Gastrocnemius medialis (tissue), 4 donors: ENCODE results near the gene CMTM5. TPM values are rescaled to one million over a fixed set of nuclear protein-coding genes. Genes with fewer than 3 reads are reported as not detected.

ENCODE experiments used
- ATAC-seq, 2 donors: fragments of 150-250 bp; one replicate each; pipeline ENCODE4 v1.9.1; 2016
- DNase-seq, 2 donors: peaks; one replicate each; pipeline ENCODE4 v3.0.0-alpha.2; 2019
- H3K27ac ChIP-seq, 4 donors: fragments of 200-600 bp; sonication (generic); 1 replicate in 1 of 4; 2 replicates in 3 of 4; pipeline ENCODE4 v1.5.1; 2016 to 2018; ENCODE audit warnings: mild to moderate bottlenecking in 2 of 4, moderate library complexity in 1 of 4
- H3K27me3 ChIP-seq, 3 donors: fragments of 200-600 bp; sonication (generic) in 2 of 3; 1 replicate in 1 of 3; 2 replicates in 2 of 3; pipeline versions ENCODE4 v1.5.1 to v1.6.0; 2016 to 2019; ENCODE audit warnings: mild to moderate bottlenecking in 1 of 3, moderate library complexity in 1 of 3
- H3K36me3 ChIP-seq, 2 donors: fragments of 200-600 bp; sonication (generic) in 1 of 2; one replicate each; pipeline ENCODE4 v1.5.1; 2017 to 2018
- H3K4me1 ChIP-seq, 2 donors: fragments of 200-600 bp; sonication (generic) in 1 of 2; one replicate each; pipeline ENCODE4 v1.5.1; 2016 to 2017; ENCODE audit warnings: mild to moderate bottlenecking in 2 of 2
- H3K4me3 ChIP-seq, 4 donors: fragments of 200-600 bp; sonication (generic) in 3 of 4; 1 replicate in 1 of 4; 2 replicates in 3 of 4; pipeline ENCODE4 v1.5.1; 2016 to 2019; ENCODE audit warnings: mild to moderate bottlenecking in 2 of 4
- H3K9me3 ChIP-seq, 3 donors: fragments of 200-600 bp; sonication (generic) in 2 of 3; 1 replicate in 1 of 3; 2 replicates in 2 of 3; pipeline ENCODE4 v1.5.1; 2016 to 2019
- CTCF ChIP-seq, 5 experiments: fragments of 450-650 bp in 3 of 5; fragments of 200-600 bp in 2 of 5; sonication (generic) in 2 of 5; IDR thresholded peaks in 4 of 5; conservative IDR thresholded peaks in 1 of 5; 1 replicate in 4 of 5; 2 replicates in 1 of 5; pipeline ENCODE4 v1.5.1; 2016 to 2019; ENCODE audit warnings: antibody characterized with exemption in 5 of 5, mild to moderate bottlenecking in 3 of 5, moderate library complexity in 3 of 5
- POLR2A ChIP-seq, 2 donors: fragments of 450-650 bp; IDR thresholded peaks; one replicate each; pipeline ENCODE4 v1.6.1; 2017; ENCODE audit warnings: antibody characterized with exemption in 2 of 2, mild to moderate bottlenecking in 2 of 2, moderate library complexity in 2 of 2
- in situ Hi-C, 4 donors: fragments of 200-750 bp; cut with MboI; loops; one replicate each; pipeline versions ENCODE4 v1.15.0 to v1.8.0; 2017; ENCODE audit warnings: low sequenced_read_pairs in 4 of 4
- intact Hi-C: fragments of 100-400 bp; cut with DNase I; formaldehyde crosslinking; loops from one replicate; pipeline ENCODE4 v1.15.1; 2023; ENCODE audit warnings: low total_unique reads
- total RNA-seq, 4 donors: library from RNA; depleted of rRNA; stranded (reverse); fragments of >200 nt; gene quantifications; one replicate each; pipeline versions ENCODE4 v1.1.0 to v1.2.3, GENCODE V29; 2016

CMTM5 gene
- 1 to 10 TPM in 1 of 4 donors, not detected in 3; 1.7 TPM for total RNA-seq

GRCh38 chr14:23376482-23377197 lies at the start of gene CMTM5:
CMTM5 (plus strand) TSS chr14:23377046; CDS start chr14:23377252, 206 bp downstream.
- Histone ChIP-seq H3K27ac (peak within 1 kb of the TSS in 1 of 4 donors; percentile 48), H3K4me3 (no peak within 1 kb of the TSS), H3K4me1 (no peaks in the 10 kb centered on the region), H3K36me3 (peaks cover 0 to 6% of the 10 kb centered on the region in 2 donors), H3K27me3 (no peaks in the 10 kb centered on the region), H3K9me3 (no peaks in the 10 kb centered on the region)
- intact Hi-C loops (loop anchor here (5.0 kb wide), 1 partner anchor 109 kb away; no protein-coding TSS in a partner anchor), in situ Hi-C loops (loop anchor here in 1 of 4 donors (10.0 kb wide), 1 partner anchor 112 kb away; no protein-coding TSS in a partner anchor)
- ATAC-seq (peak in 1 of 2 donors; percentile 26), DNase-seq (no peak)
- TF ChIP-seq POLR2A (IDR thresholded peaks at IDR 0.05) (no peak), CTCF (IDR thresholded peaks at IDR 0.05 in 4 of 5, conservative IDR thresholded peaks at IDR 0.05 in 1 of 5) (no peak)

- no peak overlapping the region for H3K4me3 ChIP-seq
- H3K27me3 ChIP-seq: no peaks in the 10 kb centered on the region
- H3K4me1 ChIP-seq: peaks cover 2 to 7% of the 10 kb centered on the region in 2 donors
- intact Hi-C loops: loop anchor here (1.0 to 10.0 kb wide), 4 partner anchors 52 to 563 kb away; partner anchors contain the start of gene OXA1L
- peaks cover 0 to 27% of the 10 kb centered on the region in 2 donors for H3K36me3 ChIP-seq
- in situ Hi-C loops: loop anchor here (5.0 to 25.0 kb wide), 7 partner anchors 54 to 237 kb away; partner anchors contain the start of genes AP1G2 (in 2 of the 4), NGDN (in 2 of the 4), THTPA (in 2 of the 4) and ZFHX2 (in 2 of the 4)
- DNase-seq (peak; percentile 38 to 59), ATAC-seq (peak; percentile 57 to 90)
- TF ChIP-seq CTCF (IDR thresholded peaks at IDR 0.05 in 4 of 5, conservative IDR thresholded peaks at IDR 0.05 in 1 of 5): peak; percentile 79 to 85 (median 81)
- no peak for TF ChIP-seq POLR2A (IDR thresholded peaks at IDR 0.05)
- H3K9me3 ChIP-seq: no peaks in the 10 kb centered on the region
- H3K27ac ChIP-seq: no peak overlapping the region
Observed at GRCh38 chr14:23327947-23328744, 48.7 kb upstream of the CMTM5 start.

GRCh38 chr14:23335623-23336022 lies 41.2 kb upstream of the CMTM5 start:
- H3K27ac ChIP-seq: no peak overlapping the region
- H3K9me3 ChIP-seq: no peaks in the 10 kb centered on the region
- TF ChIP-seq CTCF (IDR thresholded peaks at IDR 0.05 in 4 of 5, conservative IDR thresholded peaks at IDR 0.05 in 1 of 5) (no peak), POLR2A (IDR thresholded peaks at IDR 0.05) (no peak)
- ATAC-seq: no peak
- DNase-seq: no peak
- H3K36me3 ChIP-seq: no peaks in the 10 kb centered on the region
- intact Hi-C loops: no loop called here
- in situ Hi-C loops: loop anchor here in 2 of 4 donors (10.0 to 25.0 kb wide), 2 partner anchors 49 to 227 kb away; partner anchors contain the start of genes AP1G2 (in 1 of the 2), THTPA (in 1 of the 2) and ZFHX2 (in 1 of the 2)
- H3K4me3 ChIP-seq: no peak overlapping the region
- no peaks in the 10 kb centered on the region for H3K4me1 ChIP-seq
- H3K27me3 ChIP-seq: no peaks in the 10 kb centered on the region

GRCh38 chr14:23339506-23340268 lies 37.2 kb upstream of the CMTM5 start:
- TF ChIP-seq CTCF (IDR thresholded peaks at IDR 0.05 in 4 of 5, conservative IDR thresholded peaks at IDR 0.05 in 1 of 5) (no peak), POLR2A (IDR thresholded peaks at IDR 0.05) (no peak)
- in situ Hi-C loops: loop anchor here in 2 of 4 donors (10.0 to 25.0 kb wide), 2 partner anchors 45 to 223 kb away; partner anchors contain the start of genes AP1G2 (in 1 of the 2), THTPA (in 1 of the 2) and ZFHX2 (in 1 of the 2)
- Histone ChIP-seq H3K27ac (no peak overlapping the region), H3K9me3 (no peaks in the 10 kb centered on the region), H3K27me3 (no peaks in the 10 kb centered on the region), H3K4me1 (no peaks in the 10 kb centered on the region), H3K36me3 (no peaks in the 10 kb centered on the region), H3K4me3 (no peak overlapping the region)
- intact Hi-C loops: no loop called here
- ATAC-seq (no peak), DNase-seq (no peak)
